Spleen (tissue), 7 donors: ENCODE data around the gene ZMYND15.

Experiments
- CTCF ChIP-seq, 11 experiments: fragments of 200-600 bp in 7 of 11; fragments of 450-650 bp in 4 of 11; sonication (generic) in 4 of 11; IDR thresholded peaks in 8 of 11; conservative IDR thresholded peaks in 3 of 11; 1 replicate in 7 of 11; 2 replicates in 4 of 11; pipeline versions ENCODE4 v1.4.0 to v1.8.0; 2016 to 2021; ENCODE audit warnings: antibody characterized with exemption in 11 of 11, inconsistent platforms in 4 of 11, mild to moderate bottlenecking in 1 of 11
- POLR2AphosphoS5 ChIP-seq, 3 donors: sonication (generic); formaldehyde crosslinking; IDR thresholded peaks; one replicate each; pipeline ENCODE4 v1.5.1; 2017; ENCODE audit warnings: antibody characterized with exemption in 3 of 3
- donor health status: DM: no; HTN: no; CAD: no; lungs with moderate emphysema.
- donor health status: DM: no; HTN: no; CAD: no.
- donor health status: DM: no; HTN: no; CAD: no.

GRCh38 chr17:4691686-4692085 lies 47.9 kb upstream of the ZMYND15 start:
- TF ChIP-seq POLR2AphosphoS5 (IDR thresholded peaks at IDR 0.05) (no peak), CTCF (IDR thresholded peaks at IDR 0.05 in 8 of 11, conservative IDR thresholded peaks at IDR 0.05 in 3 of 11) (no peak)
